ENCODE data around the gene PHIP. TPM values are rescaled to one million over a fixed set of nuclear protein-coding genes. Genes with fewer than 3 reads are reported as not detected.

The PHIP gene
- total and polyA plus RNA-seq, 2 of the 8 experiments (the other 6 are each of a cell fraction or from before 2014, with no cell fraction given) = 7.3 to 56.2 TPM

DNA sequence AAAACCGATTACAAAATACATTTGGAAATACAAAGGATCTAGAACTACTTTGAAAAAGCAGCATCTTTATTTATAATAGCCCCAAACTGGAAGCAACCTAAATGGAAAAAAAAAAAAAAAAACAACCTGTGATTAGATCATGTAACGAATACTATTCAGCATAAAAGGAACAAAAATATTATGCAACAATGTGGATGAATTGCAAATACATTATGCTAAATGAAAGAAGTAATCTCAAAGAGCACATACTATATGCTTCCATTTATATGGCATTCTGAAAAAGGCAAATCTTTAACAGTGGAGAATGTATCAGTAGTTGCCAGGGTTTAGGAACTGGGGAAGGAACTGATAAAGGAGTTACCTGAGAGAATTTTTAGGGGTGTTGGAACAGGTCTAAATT lies 181.8 kb downstream of the PHIP start (continued):
- TF ChIP-seq, protein P1, sequence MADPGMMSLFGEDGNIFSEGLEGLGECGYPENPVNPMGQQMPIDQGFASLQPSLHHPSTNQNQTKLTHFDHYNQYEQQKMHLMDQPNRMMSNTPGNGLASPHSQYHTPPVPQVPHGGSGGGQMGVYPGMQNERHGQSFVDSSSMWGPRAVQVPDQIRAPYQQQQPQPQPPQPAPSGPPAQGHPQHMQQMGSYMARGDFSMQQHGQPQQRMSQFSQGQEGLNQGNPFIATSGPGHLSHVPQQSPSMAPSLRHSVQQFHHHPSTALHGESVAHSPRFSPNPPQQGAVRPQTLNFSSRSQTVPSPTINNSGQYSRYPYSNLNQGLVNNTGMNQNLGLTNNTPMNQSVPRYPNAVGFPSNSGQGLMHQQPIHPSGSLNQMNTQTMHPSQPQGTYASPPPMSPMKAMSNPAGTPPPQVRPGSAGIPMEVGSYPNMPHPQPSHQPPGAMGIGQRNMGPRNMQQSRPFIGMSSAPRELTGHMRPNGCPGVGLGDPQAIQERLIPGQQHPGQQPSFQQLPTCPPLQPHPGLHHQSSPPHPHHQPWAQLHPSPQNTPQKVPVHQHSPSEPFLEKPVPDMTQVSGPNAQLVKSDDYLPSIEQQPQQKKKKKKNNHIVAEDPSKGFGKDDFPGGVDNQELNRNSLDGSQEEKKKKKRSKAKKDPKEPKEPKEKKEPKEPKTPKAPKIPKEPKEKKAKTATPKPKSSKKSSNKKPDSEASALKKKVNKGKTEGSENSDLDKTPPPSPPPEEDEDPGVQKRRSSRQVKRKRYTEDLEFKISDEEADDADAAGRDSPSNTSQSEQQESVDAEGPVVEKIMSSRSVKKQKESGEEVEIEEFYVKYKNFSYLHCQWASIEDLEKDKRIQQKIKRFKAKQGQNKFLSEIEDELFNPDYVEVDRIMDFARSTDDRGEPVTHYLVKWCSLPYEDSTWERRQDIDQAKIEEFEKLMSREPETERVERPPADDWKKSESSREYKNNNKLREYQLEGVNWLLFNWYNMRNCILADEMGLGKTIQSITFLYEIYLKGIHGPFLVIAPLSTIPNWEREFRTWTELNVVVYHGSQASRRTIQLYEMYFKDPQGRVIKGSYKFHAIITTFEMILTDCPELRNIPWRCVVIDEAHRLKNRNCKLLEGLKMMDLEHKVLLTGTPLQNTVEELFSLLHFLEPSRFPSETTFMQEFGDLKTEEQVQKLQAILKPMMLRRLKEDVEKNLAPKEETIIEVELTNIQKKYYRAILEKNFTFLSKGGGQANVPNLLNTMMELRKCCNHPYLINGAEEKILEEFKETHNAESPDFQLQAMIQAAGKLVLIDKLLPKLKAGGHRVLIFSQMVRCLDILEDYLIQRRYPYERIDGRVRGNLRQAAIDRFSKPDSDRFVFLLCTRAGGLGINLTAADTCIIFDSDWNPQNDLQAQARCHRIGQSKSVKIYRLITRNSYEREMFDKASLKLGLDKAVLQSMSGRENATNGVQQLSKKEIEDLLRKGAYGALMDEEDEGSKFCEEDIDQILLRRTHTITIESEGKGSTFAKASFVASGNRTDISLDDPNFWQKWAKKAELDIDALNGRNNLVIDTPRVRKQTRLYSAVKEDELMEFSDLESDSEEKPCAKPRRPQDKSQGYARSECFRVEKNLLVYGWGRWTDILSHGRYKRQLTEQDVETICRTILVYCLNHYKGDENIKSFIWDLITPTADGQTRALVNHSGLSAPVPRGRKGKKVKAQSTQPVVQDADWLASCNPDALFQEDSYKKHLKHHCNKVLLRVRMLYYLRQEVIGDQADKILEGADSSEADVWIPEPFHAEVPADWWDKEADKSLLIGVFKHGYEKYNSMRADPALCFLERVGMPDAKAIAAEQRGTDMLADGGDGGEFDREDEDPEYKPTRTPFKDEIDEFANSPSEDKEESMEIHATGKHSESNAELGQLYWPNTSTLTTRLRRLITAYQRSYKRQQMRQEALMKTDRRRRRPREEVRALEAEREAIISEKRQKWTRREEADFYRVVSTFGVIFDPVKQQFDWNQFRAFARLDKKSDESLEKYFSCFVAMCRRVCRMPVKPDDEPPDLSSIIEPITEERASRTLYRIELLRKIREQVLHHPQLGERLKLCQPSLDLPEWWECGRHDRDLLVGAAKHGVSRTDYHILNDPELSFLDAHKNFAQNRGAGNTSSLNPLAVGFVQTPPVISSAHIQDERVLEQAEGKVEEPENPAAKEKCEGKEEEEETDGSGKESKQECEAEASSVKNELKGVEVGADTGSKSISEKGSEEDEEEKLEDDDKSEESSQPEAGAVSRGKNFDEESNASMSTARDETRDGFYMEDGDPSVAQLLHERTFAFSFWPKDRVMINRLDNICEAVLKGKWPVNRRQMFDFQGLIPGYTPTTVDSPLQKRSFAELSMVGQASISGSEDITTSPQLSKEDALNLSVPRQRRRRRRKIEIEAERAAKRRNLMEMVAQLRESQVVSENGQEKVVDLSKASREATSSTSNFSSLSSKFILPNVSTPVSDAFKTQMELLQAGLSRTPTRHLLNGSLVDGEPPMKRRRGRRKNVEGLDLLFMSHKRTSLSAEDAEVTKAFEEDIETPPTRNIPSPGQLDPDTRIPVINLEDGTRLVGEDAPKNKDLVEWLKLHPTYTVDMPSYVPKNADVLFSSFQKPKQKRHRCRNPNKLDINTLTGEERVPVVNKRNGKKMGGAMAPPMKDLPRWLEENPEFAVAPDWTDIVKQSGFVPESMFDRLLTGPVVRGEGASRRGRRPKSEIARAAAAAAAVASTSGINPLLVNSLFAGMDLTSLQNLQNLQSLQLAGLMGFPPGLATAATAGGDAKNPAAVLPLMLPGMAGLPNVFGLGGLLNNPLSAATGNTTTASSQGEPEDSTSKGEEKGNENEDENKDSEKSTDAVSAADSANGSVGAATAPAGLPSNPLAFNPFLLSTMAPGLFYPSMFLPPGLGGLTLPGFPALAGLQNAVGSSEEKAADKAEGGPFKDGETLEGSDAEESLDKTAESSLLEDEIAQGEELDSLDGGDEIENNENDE (IDR thresholded peaks at IDR 0.05; ENCODE audit: insufficient replicate concordance, low read length) = no peak
- TF ChIP-seq MAFK (IDR thresholded peaks at IDR 0.05; ENCODE audit: low read depth, low read length) (no peak), TAF7 (optimal IDR thresholded peaks at IDR 0.05; ENCODE audit: borderline replicate concordance, low read depth, low read length) (no peak), HDAC2 (IDR thresholded peaks at IDR 0.05; ENCODE audit: borderline replicate concordance in 1 of 2, low read depth in 2 of 2, low read length in 2 of 2) (no peak), CEBPB (IDR thresholded peaks at IDR 0.05; ENCODE audit: low read depth, low read length) (no peak), PHF8 (conservative IDR thresholded peaks at IDR 0.05; ENCODE audit: low read depth, low read length) (no peak), EP300 (IDR thresholded peaks at IDR 0.05; ENCODE audit: borderline replicate concordance in 1 of 2, low read depth in 2 of 2, low read length in 2 of 2) (no peak), SP4 (IDR thresholded peaks at IDR 0.05; ENCODE audit: low read length) (no peak), TEAD4 (IDR thresholded peaks at IDR 0.05; ENCODE audit: low read depth, low read length) (no peak), CBX8 (IDR thresholded peaks at IDR 0.05; ENCODE audit: borderline replicate concordance, low read depth, low read length) (no peak)
- TF ChIP-seq, protein P2, sequence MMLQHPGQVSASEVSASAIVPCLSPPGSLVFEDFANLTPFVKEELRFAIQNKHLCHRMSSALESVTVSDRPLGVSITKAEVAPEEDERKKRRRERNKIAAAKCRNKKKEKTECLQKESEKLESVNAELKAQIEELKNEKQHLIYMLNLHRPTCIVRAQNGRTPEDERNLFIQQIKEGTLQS (IDR thresholded peaks at IDR 0.05; ENCODE audit: insufficient read depth, low read depth, low read length) = no peak

All from H1 (cell line).